T-helper 1 cell treated with Interleukin-12 subunit alpha and Interleukin-12 subunit beta and Interleukin-4 antibody, amounts not matched to agents 30 ng/mL and 1 ng/mL, for 36 hours (primary cell): ENCODE data around the gene CALML4. TPM values are rescaled to one million over a fixed set of nuclear protein-coding genes. Genes with fewer than 3 reads are reported as not detected.
"Not testable (repeated sequence)": the region's sequence is repeated elsewhere in the genome, so short reads cannot be mapped to it uniquely, and the experiment has no call there.

ENCODE experiments used
- intact Hi-C: fragments of 100-400 bp; cut with micrococcal nuclease; formaldehyde crosslinking; loops from one replicate; pipeline ENCODE4 v1.15.1; 2024
- total RNA-seq: library from RNA; stranded (reverse); gene quantifications from 2 replicates; pipeline ENCODE4 v1.2.3, GENCODE V29; 2022

CALML4 gene
- total RNA-seq, 1 donor from 2014 or later, result 15.9 TPM

DNA sequence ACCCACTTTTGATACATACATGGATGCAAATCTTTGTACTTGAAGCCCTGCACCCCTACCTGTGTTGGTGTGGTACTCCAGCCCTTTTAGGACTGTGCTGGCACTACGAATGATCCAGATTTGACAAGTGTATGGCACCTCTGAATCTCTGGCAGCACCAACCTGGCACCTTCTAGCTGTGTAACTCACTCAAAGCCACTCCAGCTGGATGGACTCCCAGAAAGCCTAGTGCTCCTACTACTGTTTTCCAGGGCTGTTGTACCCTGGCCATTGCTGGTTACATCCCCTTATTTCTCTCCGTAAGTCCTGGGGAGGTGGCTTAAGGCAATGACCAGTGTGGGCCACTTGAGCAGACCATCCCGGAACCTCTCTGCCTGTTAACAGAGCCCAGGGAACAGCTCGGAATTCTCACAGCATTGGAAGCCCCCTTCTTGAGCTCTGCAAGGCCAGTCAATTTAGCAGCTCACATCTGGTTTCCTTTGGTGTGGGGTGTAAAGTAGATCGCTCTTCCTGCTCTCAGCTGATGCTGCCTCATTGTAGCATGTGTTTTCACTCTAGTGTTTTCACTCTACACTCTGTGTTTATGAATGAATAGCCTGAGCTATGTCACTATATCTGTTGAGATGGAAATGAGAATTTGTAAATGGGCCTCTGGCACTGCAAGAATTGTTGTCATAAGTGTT lies 12.2 kb downstream of the CALML4 start:
- intact Hi-C loops, result no loop called here

DNA sequence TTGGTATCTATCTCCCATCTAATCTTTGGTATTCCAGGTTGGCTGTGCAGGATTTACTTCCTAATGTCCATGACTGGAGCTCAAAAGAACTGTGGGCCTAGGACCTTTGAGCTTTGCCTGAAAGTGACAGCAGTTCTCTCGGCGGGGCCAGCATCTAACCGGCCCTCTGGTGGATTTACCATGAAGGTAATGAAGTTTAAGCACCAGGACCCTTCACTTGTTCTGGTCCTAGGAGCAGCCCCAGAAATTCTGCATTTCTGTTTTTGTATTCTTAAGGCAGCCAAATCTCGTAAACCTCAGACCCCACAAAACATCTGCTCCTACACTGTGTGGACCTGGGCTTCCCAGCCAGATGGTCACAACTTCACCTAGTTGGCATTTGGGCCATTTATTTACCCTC lies 13.0 kb downstream of the CALML4 start:
- intact Hi-C loops, result no loop called here

DNA sequence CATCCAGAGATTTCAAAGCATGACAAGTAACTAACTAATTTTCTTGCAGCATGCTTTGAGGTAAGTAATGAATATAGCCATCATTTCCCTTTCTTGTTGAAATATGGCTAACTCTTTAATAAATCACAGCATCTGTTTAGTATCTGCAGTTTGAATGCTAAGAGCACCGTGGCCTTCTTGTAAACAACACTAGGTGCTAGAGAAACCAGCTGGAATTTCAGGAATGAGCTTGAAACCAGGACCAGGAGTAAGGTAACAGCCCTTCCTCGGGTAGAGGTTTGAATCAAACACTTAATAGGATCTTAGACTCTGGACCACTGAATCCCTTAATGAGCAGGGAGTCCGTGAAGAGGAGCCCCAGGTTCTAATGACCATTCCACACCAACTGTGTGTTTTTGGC lies 13.6 kb downstream of the CALML4 start:
- intact Hi-C loops, result no loop called here

DNA sequence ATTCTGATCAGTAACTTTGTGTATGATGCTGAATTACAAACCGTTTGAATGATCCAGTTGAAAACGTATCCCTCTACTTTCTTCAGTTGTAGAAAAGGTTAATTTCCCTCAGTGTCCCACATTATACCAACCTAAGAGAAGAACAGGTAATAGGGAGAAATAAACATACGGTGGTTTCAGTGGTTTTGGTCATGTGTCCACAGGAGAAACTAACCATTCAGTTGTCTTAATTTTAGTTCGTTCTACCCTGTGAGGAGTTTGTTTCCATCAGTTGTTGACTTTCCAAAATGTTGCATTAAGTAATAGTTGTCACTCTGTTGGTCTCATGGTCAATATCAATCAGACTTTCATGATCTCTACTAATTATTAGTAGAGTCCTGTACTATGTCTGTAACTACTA lies 15.1 kb downstream of the CALML4 start:
- intact Hi-C loops, result no loop called here

DNA sequence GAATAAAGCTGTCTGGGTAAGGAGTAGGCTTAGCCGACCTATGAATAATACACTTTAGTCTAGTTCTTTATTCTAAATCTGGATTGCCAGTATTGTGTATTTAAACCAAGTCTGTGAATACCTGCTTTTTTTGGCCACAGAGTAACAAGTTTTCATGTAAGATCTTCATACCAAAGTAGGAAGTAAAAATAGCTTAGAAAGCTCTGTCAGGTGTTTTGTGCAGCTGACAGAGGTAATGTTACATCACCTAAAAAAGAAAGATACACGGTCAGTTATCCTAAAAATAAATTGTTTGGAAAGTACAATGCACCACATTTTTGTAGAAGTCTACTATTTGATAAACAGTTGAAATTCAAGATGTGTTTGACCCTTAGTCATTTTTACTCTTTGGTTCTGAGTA lies 16.5 kb downstream of the CALML4 start:
- intact Hi-C loops, result no loop called here

DNA sequence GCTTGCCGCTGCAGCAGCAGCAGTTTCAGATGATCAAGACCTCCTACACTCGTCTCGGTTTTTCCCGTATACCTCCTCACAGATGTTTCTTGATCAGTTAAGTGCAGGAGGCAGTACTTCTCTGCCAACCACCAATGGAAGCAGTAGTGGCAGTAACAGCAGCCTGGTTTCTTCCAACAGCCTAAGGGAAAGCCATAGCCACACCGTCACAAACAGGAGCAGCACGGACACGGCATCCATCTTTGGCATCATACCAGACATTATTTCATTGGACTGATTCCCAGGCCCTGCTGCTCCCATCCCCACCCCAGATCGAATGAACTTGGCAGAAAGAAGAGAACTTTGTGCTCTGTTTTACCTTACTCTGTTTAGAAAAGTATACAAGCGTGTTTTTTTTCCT lies 17.6 kb downstream of the CALML4 start:
- intact Hi-C loops, result no loop called here

DNA sequence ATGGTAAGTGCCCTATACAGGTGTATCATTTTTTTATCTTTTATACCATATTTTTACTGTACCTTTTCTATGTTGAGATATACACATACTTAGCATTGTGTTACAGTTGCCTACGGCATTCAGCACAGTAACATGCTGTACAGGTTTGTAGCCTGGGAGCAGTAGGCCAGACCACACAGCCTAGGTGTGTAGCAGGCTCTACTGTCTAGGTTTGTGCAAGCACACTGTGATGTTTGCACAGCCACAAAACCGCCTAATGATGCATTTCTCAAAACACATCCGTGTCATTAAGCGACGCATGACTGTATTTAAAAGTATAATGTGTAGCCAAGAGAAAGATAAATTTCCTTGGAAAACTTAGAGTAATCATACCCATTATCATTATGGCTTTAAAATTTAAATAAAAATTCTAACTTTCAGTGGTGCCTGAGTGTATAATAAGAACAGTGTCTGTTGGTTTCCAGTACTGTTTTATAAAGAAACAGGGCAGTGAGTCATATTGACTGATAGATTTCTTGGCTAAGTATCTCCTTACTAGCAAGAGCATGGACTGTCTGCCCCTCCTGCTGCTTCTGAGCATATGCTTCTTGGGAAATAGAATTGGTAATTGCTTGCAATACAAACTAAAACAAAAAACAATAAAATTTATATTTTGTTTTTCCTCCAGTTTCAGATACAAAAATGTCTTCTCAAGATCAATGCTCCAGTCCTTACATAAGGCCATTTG lies 18.3 kb downstream of the CALML4 start:
- intact Hi-C loops, result no loop called here

DNA sequence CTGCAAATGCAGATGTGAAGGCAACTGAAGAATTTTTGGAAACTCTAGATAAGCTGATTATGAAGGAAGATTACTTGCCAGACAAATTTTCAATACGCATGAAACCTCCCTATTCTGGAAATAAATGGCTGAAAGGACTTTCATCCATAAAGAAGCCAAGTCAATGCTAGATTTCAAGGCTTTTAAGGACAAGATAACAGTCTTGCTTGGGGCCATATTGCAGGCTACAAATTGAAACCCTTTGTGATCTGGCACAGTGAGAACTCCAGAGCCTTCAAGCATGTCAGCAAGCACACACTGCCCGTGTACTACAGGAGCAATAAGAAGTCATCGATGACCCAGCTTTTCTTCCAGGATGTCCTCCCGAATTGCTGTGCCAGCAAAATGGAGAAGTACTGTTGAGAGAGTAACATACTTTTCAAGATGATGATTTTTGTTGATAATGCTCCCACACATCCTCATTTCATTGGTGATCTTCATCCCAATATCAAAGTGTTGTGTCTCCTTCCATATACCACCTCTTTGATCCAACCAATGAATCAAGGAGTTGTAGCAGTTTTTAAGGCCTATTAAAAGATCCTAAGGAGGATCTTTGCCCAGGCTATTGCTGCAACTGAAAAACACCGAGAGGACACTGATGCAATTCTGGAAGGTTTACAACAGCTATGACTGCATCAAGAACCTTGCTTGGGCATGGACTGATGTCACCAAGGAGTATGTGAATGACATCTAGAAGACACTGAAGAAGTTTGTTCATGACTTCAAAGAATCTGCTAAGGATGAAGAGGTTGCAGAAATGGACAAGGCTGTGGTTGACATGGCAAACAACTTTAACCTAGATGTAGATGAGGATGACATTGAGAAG lies 20.3 kb downstream of the CALML4 start:
- intact Hi-C loops, result no loop called here

DNA sequence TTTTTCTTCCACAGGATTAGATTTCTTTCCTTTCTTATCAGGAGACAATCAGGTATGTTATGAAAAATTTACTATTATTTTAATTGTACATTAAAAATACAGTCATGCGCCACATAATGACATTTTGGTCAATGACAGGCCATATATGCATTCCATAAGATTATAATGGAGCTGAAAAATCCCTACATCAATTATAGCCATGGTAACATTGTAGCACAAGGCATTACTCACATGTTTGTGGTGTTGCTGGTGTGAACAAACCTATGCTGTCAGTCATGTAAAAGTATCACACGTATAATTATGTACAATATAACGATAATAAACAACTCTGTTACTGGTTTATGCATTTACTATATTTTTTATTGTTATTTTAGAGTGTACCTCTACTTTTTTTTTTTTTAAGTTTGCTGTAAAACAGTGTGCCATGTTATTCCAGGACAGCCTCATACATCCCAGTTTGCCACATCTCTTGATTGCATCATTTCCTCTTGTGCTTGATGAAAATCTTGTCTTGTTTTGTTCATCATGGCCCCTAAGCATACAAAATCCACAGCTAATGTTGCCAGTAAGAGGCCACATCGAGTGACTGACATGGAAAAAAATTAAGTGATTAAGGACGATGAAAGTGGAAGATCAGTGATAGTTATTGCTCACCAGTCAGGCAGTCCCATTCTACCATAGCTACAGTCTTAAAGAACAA lies 21.4 kb downstream of the CALML4 start:
- intact Hi-C loops, result no loop called here

DNA sequence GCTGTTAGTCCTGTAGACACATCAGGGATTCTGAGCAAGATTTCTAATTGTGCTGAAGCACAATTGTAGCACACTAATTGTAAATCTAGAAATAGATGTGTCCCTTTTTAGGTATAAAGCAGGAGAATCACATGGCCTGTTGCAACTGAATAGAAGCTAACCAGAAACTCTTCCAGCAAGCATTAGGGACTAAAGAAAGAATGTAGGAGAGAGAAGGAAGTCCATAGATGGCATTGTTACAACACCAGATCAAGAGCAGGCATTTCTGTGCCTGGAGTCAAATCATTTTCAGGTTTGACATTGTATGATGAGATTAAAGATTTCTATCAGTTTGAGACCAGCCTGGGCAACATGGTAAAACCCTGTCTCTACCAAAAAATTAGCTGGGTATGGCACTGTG lies 27.4 kb downstream of the CALML4 start:
- intact Hi-C loops, result no loop called here

DNA sequence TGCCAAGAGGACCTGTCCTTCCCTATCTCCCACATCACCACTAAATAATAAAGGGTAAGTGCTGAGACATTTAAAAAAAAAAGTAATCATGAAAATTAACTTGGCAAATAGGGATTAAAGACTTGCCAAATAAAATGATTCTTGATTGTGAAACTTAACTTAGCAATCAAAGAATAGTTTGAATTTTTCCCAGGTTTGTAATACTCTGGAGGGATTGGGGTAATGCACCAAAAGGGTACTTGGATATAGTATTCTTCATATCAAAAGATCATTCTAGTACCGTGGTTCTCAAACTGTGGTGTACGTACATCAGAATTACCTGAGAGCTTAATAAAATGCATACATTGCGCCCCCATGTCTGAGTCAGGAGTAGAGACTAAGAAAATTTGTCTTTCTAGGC lies 28.5 kb downstream of the CALML4 start:
- intact Hi-C loops, result no loop called here

DNA sequence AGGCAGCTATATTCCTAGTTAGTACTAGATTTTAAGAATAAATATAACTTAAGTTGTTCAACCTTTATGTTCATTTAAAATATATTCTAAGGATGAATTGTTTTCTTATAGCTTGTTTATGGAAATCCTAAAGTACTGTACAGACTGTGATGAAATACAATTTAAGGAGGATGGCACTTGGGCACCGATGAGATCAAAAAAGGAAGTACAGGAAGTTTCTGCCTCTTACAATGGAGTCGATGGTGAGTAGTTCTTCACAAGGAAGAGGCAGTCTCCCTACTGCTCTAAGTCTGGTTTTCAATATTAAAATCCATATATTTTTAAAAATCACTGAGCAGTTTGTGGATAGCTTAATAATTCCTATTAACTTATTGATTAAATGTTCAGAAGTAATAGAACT lies 29.6 kb downstream of the CALML4 start:
- intact Hi-C loops, result no loop called here

DNA sequence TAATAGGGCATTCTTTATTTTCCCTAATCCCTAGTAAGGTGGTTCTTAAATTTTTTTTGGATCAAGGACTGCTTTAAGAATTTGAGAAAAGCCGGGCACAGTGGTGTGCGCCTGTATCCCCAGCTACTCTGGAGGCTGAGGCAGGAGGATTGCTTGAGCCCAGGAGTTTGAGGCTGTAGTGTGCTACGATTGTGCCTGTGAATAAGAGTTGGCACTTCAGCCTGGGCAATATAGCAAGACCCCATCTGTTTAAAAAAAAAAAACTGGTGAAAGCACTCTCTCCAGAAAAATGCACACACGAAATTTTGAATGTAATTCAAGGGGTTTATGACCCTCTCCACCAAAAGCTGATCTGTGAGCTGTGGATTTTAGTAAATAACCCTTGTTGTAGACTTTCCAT lies 32.0 kb downstream of the CALML4 start:
- intact Hi-C loops, result no loop called here

DNA sequence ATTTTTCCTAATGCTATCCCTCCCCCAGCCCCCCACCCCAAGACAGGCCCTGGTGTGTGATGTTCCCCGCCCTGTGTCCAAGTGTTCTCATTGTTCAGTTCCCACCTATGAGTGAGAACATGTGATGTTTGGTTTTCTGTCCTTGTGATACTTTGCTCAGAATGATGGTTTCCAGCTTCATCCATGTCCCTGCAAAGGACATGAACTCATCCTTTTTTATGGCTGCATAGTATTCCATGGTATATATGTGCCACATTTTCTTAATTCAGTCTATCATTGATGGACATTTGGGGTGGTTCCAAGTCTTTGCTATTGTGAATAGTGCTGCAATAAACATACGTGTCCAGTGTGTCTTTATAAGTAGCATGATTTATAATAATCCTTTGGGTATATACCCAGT lies 33.1 kb downstream of the CALML4 start:
- intact Hi-C loops, result not testable (repeated sequence)

DNA sequence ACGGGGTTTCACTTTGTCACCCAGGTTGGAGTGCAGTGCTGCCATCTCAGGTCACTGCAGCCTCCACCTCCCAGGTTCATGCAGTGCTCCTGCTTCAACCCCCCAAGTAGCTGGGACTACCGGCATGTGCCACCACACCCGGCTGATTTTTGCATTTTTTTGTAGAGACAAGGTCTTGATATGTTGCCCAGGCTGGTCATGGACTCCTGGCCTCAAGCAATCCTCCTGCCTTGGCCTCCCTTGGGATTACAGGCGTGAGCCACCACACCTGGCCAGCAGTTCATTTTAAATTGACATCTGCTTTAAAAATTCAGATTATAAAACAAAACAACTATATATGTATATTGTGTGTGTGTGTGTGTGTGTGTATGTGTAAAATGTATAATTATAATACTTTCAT lies 38.3 kb downstream of the CALML4 start:
- intact Hi-C loops, result no loop called here

DNA sequence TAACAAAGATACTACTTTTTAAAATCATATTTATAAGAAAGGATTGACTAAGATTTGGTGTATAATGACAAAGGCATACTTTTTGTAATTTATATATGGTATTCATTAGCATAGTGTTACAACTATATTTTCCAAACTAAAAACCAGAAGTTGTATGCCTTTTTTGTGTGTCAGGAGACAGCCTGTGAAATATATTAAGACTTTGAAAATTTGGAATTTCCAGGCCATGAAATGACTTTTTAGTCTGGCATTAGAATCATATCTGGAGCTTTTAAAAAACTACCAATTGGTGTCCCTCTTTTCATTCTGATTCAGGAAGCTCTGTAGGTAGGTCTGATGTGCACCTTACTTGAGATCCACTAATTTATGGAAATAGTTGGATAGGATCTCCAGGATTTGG lies 41.9 kb downstream of the CALML4 start:
- intact Hi-C loops, result no loop called here

DNA sequence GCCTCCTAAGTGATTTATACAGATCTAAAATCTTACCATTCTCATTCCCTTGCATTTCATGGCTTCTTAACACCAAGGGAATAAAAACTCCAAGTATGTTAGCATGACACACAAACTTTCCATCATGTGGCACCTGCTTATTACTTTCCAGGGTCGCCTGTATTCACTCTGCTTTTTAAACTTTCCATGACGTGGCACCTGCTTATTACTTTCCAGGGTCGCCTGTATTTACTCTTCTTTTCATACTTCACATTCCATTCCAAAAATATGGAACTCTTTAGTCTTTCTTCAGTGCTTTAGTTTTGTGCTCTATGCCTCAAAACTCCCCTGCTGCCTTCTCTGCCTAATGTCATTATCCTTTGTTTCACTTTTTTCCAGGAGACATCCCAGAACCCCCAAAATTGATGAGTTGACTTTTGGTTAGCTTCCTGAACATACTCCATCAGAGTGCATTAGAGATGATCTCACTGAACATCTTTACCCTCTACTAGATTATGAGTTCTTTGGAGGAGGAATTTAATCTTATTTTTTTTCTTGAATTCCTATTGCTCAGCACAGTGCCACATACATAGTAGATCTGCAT lies 47.0 kb downstream of the CALML4 start:
- intact Hi-C loops, result no loop called here

DNA sequence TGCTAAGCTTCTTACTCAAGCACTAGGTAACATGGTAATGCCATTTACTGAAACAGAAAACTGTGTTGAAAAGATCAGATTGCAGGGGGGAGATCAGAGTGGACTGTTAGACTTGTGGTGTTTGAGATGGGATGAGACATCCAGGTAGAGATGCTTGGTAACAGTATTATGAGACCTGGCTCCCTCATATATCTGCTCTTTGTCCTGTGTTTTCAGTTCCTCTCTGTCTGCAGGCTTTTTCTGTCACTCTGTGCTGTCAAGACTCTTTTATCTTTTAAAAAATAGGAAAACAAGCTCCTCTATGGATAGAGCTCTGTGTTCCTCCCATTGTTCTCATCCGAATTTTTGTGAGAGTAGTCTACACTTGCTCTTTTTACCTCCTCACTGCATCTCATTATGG lies 48.1 kb downstream of the CALML4 start:
- intact Hi-C loops, result no loop called here

DNA sequence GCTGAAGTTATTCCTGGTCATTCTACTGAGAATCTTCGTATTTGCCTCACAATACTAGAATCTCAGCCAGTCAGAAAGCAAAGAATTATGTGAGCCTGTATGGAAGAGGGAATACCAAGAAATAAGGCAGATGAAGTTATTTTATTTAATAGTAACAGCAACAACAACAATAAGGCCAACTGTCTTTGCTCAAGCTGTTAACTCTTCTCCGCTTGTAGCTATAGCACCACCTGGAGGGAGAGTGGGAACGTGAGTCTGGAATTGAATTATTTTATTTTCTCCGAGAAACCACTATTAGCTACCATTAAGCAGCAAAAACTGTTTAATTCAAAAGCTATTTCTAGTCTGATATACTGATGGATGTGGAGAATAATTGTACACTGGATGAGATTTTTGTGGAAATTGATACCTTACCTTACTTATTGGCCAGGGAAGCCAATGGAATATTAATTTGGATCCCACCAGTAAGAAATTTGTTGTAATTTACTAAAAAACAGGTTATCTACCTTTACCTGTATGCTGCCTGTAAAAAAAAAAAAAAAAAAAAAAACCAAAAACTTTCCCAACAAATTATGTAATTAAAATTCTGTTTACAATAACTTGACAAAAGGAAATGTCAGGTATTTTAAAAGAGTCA lies 50.1 kb downstream of the CALML4 start:
- intact Hi-C loops, result loop anchor here (1.0 to 2.0 kb wide), 2 partner anchors 100 to 292 kb away; partner anchors contain the start of gene PIAS1

DNA sequence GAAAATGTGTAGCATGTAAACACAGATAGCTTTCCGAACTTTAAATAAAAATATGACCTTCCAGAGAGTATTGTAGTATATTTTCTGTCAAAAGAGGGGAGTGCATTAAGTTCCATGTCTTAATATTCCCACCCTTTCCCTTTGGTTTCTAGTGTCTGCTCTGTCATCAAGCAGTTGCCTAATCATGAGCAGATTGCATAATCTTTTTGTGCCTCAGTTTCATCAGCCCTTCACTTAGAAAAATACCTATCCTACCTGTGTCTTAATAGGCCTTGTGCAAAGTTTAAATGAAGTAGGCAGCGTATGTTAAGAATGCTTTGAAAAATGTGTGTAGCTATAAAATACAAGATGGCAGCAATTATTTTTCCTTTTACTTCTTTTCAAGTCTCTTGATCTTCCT lies 52.8 kb downstream of the CALML4 start:
- intact Hi-C loops, result no loop called here

DNA sequence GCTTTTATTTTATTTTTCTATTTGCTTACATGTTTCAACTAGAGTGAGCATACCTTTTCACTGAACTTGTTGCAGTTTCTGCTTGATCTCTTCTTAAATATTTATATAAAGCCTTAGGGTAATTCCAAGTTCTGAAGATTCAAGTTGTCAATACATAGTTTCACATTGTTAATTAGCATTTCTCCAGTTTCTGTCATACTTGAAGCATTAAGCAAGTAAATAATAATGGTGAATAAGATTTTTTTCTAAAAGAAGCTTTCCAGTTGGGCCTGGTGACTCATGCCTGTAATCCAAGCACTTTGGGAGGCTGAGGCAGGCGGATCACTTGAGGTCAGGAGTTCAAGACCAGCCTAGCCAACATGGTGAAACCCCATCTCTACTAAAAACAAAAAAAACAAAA lies 53.9 kb downstream of the CALML4 start:
- intact Hi-C loops, result no loop called here
